SJSA1 (cell line): ENCODE measurements around the gene LUZP1. TPM values are rescaled to one million over a fixed set of nuclear protein-coding genes. Genes with fewer than 3 reads are reported as not detected.

Experiments used
- DNase-seq, 2 experiments: peaks; one replicate each; pipeline ENCODE4 v3.0.0-alpha.2; 2015 to 2020; ENCODE audit warnings: low spot score in 2 of 2, low read depth in 1 of 2
- H3K27ac ChIP-seq: fragments of 250-450 bp; sonication (Bioruptor Pico); 2 replicates; pipeline ENCODE4 v1.5.1; 2020; ENCODE audit warnings: mild to moderate bottlenecking, moderate library complexity
- H3K27me3 ChIP-seq: fragments of 250-450 bp; sonication (Bioruptor Pico); replicated peaks from 2 replicates; pipeline ENCODE4 v1.5.1; 2020; ENCODE audit warnings: mild to moderate bottlenecking, moderate library complexity
- H3K36me3 ChIP-seq: fragments of 250-450 bp; sonication (Bioruptor Pico); 2 replicates; pipeline ENCODE4 v1.5.1; 2020; ENCODE audit warnings: mild to moderate bottlenecking
- H3K4me1 ChIP-seq: fragments of 250-450 bp; sonication (Bioruptor Pico); replicated peaks from 2 replicates; pipeline ENCODE4 v1.6.1; 2021; ENCODE audit warnings: mild to moderate bottlenecking
- H3K4me3 ChIP-seq: fragments of 250-450 bp; sonication (Bioruptor Pico); 2 replicates; pipeline ENCODE4 v1.5.1; 2020; ENCODE audit warnings: mild to moderate bottlenecking
- H3K9me3 ChIP-seq: fragments of 250-450 bp; sonication (Bioruptor Pico); replicated peaks from 2 replicates; pipeline ENCODE4 v1.5.1; 2020; ENCODE audit warnings: mild to moderate bottlenecking
- total RNA-seq: library from RNA; depleted of rRNA; stranded (reverse); fragments of >200 nt; shearing (Covaris generic); gene quantifications from 2 replicates; pipeline ENCODE4 v1.2.3, GENCODE V29; 2014

LUZP1 gene
- total RNA-seq, 1 experiment from 2014 or later, result 47.4 TPM

GRCh38 chr1:23111600-23112535 lies 56.8 kb downstream of the LUZP1 start:
- Histone ChIP-seq H3K36me3 (peaks cover 36% of the 10 kb centered on the region), H3K9me3 (no peaks in the 10 kb centered on the region), H3K27ac (no peak overlapping the region), H3K4me3 (no peak overlapping the region), H3K27me3 (no peaks in the 10 kb centered on the region), H3K4me1 (peaks cover 59% of the 10 kb centered on the region)
- no peak for DNase-seq

DNA sequence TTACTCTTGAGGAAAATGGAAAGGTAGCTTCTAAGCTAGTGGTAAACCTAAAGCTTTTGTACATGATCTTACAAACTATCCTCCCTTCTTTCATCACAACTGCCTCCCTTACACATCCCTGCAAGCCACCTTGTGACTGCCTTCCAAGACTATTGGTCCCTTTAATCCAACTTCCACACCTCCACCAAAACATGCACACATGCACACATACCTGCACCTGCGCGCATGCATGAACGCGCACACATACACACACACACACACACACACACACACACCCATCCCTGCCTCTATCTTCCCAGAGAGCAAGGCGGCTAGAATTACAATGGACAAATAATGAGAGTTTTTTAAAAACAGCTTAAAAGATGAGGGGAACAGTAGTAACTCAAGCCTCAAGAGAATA lies 58.3 kb downstream of the LUZP1 start:
- Histone ChIP-seq H3K27me3 (no peaks in the 10 kb centered on the region), H3K27ac (no peak overlapping the region), H3K4me1 (peaks cover 50% of the 10 kb centered on the region), H3K9me3 (no peaks in the 10 kb centered on the region), H3K36me3 (peaks cover 50% of the 10 kb centered on the region), H3K4me3 (no peak overlapping the region)
- no peak for DNase-seq

- H3K9me3 ChIP-seq, result no peaks in the 10 kb centered on the region
- H3K36me3 ChIP-seq, result peaks cover 62% of the 10 kb centered on the region
- no peak overlapping the region for H3K27ac ChIP-seq
- no peak overlapping the region for H3K4me3 ChIP-seq
- no peak for DNase-seq
- H3K27me3 ChIP-seq, result no peaks in the 10 kb centered on the region
- peaks cover 37% of the 10 kb centered on the region for H3K4me1 ChIP-seq
These were observed 59.6 kb downstream of the LUZP1 start for GRCh38 chr1:23108918-23109533.

DNA sequence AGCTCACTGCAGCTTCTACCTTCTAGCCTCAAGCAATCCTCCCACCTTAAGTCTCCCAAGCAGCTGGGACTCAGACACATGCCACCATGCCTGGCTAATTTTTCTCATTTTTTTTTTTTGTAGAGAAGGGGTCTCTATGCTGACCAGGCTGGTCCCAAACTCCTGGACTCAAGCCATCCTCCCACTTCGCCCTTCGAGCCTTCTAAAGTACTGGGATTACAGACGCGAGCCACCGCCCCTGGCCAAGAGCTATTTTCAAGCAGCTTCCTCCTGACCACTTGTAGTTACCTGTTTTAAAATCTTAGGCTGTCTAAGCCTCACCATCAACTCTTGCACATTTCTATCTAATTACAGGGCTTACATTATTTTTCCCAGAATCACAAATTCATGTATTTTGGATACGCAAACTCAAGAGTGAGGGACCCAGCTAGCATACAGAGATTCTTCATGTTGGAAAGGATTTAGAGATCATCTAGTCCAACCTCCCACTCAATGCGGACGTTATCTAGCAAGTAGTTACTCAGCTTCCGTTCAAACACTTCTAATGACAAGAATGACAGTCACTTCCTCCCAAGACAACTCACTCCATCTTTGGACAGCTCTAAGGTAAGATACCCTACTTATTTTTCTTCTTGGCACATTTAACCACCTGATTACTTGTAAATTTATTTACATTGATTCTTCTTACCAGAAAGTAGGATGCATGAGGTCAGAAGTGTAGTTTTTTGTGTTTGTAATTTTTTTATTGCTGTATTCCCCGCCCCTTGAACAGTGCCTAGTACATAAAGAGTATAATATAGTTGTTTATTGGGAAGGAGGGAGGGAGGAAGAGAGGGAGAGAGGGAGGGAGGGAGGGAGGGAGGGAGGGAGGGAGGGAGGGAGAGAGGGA lies 65.4 kb downstream of the LUZP1 start:
- Histone ChIP-seq H3K36me3 (peaks cover 43% of the 10 kb centered on the region), H3K27ac (peak overlapping the region; percentile 52), H3K27me3 (no peaks in the 10 kb centered on the region), H3K4me3 (no peak overlapping the region), H3K4me1 (peaks cover 53% of the 10 kb centered on the region), H3K9me3 (no peaks in the 10 kb centered on the region)
- peak in 1 of 2 experiments; percentile 50 for DNase-seq

- no peaks in the 10 kb centered on the region for H3K27me3 ChIP-seq
- peaks cover 56% of the 10 kb centered on the region for H3K4me1 ChIP-seq
- peak; percentile 61 to 66 for DNase-seq
- peak overlapping the region; percentile 52 for H3K27ac ChIP-seq
- H3K9me3 ChIP-seq, result no peaks in the 10 kb centered on the region
- no peak overlapping the region for H3K4me3 ChIP-seq
- H3K36me3 ChIP-seq, result peaks cover 37% of the 10 kb centered on the region
These were observed 66.4 kb downstream of the LUZP1 start for GRCh38 chr1:23102289-23102688.

DNA sequence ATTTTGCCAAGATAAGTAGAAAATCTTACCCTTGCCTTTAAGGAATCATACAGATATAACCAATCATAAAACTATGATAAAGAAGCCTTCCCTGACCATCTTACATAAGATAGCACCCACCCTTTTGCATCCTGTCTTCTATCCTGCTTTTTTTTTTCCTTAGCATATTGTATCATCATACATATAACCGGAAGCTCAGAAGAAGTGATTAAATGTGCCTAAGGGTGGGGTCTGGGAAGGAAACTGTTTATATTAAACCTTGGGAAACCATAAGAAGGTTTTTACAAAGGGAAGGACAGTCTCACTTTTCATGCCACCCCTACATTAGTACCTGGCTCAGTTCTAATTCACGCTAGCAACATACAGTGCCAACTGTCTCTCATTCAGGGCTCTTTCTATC lies 66.8 kb downstream of the LUZP1 start:
- Histone ChIP-seq H3K27ac (peak overlapping the region; percentile 52), H3K9me3 (no peaks in the 10 kb centered on the region), H3K4me1 (peaks cover 56% of the 10 kb centered on the region), H3K36me3 (peaks cover 36% of the 10 kb centered on the region), H3K27me3 (no peaks in the 10 kb centered on the region), H3K4me3 (no peak overlapping the region)
- DNase-seq, result no peak

DNA sequence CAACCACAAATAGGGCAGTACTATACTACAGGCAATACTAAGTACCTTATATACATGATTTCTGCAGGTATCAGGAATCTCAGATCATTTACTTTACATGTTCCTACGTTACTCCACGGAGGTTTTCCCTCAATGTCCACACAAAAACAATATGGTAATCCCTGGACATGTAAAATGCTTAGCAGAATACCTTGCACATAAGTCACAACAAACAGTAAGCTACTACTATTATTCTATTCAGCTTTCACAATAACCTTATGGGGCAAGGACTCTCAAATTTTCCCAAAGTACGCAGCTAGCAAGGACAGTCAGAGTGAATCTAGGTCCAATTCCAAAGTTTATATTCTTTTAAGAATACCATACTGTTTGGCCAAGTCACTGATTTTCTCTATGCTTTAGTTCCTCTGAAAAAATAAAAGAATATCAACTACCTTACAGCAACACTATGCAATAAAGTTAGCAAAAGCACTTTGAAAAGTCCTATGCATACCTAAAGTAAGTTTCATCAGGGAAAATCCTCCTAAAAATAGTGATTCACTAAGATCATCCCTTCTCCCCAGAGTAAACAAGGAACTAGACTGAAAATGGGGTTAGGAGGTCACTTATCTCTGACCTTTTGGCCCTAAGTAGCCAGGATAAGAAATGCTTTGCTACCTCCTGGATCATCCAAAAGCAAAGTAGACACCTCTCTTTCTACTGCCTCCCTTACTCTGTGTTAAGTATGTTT lies 67.4 kb downstream of the LUZP1 start:
- Histone ChIP-seq H3K4me1 (peaks cover 57% of the 10 kb centered on the region), H3K4me3 (no peak overlapping the region), H3K27ac (peak overlapping the region; percentile 52), H3K36me3 (peaks cover 31% of the 10 kb centered on the region), H3K27me3 (no peaks in the 10 kb centered on the region), H3K9me3 (no peaks in the 10 kb centered on the region)
- peak in 1 of 2 experiments; percentile 48 for DNase-seq

DNA sequence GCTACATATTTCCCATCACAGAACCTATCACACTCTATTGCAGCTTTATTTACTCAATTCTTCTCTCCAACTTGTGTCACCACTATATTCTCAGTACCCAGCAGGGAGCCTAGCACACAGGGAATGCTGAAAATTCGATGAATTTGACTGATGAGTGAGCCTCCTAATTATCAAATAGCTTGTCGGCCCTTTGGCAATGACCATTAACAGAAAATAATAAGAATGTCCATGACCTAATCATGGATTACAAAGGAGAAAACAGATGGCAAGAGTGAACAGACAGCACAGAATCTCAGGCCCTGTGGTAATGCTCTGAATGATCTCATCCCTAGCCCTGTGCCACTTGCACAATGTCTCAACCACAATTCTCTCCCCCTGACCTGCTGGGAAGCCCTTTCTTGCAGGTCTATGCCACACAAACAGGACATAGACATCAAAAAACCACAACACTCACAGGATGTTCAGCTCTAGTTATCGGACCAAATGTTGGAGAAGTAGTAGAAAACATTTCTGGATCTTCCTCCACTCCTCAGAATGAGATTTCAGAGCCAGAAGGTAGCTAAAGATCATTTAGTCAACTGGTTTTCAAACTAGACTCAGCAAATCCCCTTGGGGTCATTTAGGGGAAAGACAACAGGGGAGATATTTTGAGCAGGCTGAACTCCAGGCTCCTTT lies 68.4 kb downstream of the LUZP1 start:
- H3K9me3 ChIP-seq, result no peaks in the 10 kb centered on the region
- H3K27me3 ChIP-seq, result no peaks in the 10 kb centered on the region
- no peak overlapping the region for H3K4me3 ChIP-seq
- H3K36me3 ChIP-seq, result peaks cover 21% of the 10 kb centered on the region
- H3K27ac ChIP-seq, result peak overlapping the region; percentile 52
- DNase-seq, result peak; percentile 72
- peaks cover 59% of the 10 kb centered on the region for H3K4me1 ChIP-seq

DNA sequence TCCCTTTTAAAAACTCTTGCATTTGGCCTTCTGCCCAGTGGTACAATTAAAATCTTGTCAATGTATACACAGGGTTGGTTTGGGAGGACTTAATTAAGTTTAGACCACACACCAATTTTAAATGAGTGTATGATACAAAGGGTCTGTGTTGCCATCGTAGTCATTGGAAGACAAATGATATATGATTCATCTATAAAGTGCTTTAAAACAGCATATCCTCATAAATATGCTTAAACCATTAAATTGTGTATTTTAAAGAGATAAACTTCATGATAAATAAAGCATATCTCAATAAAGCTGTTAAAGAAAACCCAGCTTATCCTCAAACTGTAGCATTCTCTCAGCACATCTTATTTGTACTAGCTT lies 69.5 kb downstream of the LUZP1 start:
- Histone ChIP-seq H3K27ac (no peak overlapping the region; the same call in 1 of the 2 replicates), H3K4me1 (peaks cover 59% of the 10 kb centered on the region), H3K9me3 (no peaks in the 10 kb centered on the region), H3K27me3 (no peaks in the 10 kb centered on the region), H3K36me3 (peaks cover 15% of the 10 kb centered on the region), H3K4me3 (no peak overlapping the region)
- DNase-seq, result no peak

GRCh38 chr1:23098463-23099170 lies 70.0 kb downstream of the LUZP1 start:
- Histone ChIP-seq H3K36me3 (peaks cover 21% of the 10 kb centered on the region), H3K27me3 (no peaks in the 10 kb centered on the region), H3K4me1 (peaks cover 59% of the 10 kb centered on the region), H3K9me3 (no peaks in the 10 kb centered on the region), H3K4me3 (no peak overlapping the region), H3K27ac (no peak overlapping the region; the same call in 1 of the 2 replicates)
- peak; percentile 65 to 68 for DNase-seq

DNA sequence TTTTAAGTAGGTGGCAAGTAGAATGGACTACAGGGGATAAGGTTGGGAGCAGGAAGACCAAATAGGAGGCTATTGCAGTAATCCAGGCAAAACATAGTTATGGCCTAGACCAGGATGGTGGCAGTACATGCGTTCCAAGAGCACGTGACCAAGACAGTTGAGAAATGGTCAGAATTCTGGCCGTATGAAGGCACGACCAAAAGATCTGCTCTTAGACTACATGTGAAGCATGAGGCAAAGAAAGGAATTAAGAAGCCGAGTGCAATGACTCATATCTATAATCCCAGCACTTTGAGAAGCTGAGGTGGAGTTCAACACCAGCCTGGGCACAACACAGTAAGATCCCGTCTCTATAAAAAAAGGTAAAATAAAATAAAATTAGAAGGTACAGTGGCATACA lies 71.3 kb downstream of the LUZP1 start:
- no peak for DNase-seq
- Histone ChIP-seq H3K27me3 (no peaks in the 10 kb centered on the region), H3K27ac (no peak overlapping the region), H3K9me3 (no peaks in the 10 kb centered on the region), H3K36me3 (peaks cover 34% of the 10 kb centered on the region), H3K4me3 (no peak overlapping the region), H3K4me1 (peaks cover 47% of the 10 kb centered on the region)

DNA sequence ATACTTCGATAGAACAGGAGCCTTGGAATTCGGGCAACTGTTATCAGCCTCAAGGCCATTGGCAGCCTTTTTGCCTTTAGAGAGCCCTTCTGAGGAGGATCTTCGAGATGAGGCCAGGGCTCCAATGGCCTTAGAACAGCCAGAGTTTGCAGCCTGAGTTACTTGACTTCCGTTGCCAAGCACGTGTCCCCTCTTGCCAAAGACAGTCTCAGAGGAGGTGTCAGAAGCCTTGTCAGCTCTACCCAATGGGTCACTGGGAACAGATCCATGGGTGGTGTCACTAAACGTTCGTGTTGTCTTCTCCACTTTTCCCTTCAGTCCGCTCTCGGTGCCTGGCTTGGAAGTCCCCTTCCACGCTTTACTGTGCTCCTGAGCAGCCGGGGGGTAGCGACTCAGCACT lies 76.2 kb downstream of the LUZP1 start:
- DNase-seq, result no peak
- H3K4me1 ChIP-seq, result peaks cover 3% of the 10 kb centered on the region; the same call in 1 of the 2 replicates
- H3K27me3 ChIP-seq, result no peaks in the 10 kb centered on the region
- peaks cover 75% of the 10 kb centered on the region for H3K36me3 ChIP-seq
- H3K9me3 ChIP-seq, result no peaks in the 10 kb centered on the region
- H3K27ac ChIP-seq, result no peak overlapping the region
- no peak overlapping the region for H3K4me3 ChIP-seq
